HG02870 (cell line): ENCODE data around the gene KRTAP3-3.

ENCODE experiments used
- ATAC-seq: cut with Tn5 transposase; IDR thresholded peaks from one replicate; pipeline ENCODE4 v1.9.1; 2021; ENCODE audit warnings: mild to moderate bottlenecking, moderate library complexity; ENCODE audit not compliant: unreplicated experiment

KRTAP3-3 gene

DNA sequence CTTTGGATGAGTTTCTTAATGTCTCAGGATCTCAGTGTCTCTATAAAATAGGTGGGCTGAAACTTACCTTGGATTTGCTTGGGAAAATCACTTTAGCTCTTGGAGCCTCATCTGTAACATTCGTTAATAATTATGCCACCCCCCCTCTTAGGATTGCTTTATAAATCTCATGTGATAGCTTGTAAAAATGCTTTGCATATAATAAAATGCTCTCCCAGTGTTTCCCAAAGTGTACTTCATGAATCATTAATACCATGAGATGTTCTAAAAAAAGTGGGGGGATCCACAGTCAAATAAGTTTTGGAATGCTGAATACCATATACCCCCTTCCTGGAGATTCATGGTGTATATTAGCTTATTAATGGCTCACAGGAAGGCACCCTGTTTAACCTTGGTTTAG lies 32.4 kb downstream of the KRTAP3-3 start:
- ATAC-seq = no peak

DNA sequence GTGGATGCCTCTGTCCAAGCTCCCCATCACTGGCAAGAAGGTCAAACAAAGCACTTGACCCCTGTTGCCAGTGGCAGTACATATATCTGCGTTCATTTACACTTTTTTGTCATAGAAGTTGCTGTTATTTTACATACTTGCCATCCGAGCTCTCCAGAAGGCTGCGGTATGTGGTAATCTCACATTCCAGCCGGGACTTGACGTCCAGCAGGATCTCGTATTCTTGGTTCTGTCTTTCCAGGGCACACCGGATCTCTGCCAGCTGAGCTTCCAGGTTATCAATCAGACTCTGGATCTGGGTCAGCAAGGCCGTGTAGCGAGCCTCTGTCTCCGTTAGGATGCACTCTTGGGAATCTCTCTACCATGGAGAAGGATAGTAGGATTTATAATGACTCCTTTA lies 33.8 kb downstream of the KRTAP3-3 start:
- ATAC-seq = no peak

DNA sequence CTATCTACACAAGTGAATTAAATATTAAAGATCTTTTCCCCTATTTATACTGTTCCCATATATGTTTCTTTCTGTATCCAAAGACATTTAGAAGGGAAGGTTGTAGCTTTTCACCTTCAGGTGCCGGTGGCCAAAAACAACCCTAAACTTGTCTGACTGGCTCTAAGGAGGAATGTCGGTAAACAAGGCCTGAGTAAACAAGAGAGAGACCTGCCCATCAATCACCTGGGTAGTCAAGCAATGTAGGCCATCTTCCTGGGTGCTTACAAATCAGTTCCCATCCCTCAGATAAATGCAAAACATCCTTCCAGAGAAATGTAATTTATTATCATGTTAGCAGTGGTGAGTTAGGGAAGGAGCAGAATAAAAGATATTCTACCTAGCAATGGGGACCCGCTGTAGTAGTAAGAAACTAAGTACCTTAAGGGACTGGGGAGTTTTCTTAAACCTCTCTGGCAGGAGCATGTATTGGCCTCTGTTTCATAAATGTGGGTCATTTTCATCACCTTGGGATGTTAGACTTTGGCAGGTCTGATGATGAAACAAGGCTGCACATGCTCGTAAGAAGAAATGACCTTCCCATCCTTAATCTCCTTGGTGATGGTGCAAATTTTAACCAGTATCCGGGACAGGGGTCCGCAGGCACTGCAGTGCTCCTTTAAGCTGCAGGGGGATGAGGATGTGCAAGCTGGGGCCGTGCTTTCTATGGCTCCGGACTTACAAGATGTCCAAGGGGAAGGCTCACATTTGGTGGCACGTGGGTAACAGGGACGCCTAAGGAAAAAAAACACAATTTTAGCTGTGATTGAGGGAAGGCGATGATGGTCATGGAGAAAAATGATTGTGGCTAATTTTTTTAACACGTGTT lies 35.6 kb downstream of the KRTAP3-3 start:
- ATAC-seq = no peak

DNA sequence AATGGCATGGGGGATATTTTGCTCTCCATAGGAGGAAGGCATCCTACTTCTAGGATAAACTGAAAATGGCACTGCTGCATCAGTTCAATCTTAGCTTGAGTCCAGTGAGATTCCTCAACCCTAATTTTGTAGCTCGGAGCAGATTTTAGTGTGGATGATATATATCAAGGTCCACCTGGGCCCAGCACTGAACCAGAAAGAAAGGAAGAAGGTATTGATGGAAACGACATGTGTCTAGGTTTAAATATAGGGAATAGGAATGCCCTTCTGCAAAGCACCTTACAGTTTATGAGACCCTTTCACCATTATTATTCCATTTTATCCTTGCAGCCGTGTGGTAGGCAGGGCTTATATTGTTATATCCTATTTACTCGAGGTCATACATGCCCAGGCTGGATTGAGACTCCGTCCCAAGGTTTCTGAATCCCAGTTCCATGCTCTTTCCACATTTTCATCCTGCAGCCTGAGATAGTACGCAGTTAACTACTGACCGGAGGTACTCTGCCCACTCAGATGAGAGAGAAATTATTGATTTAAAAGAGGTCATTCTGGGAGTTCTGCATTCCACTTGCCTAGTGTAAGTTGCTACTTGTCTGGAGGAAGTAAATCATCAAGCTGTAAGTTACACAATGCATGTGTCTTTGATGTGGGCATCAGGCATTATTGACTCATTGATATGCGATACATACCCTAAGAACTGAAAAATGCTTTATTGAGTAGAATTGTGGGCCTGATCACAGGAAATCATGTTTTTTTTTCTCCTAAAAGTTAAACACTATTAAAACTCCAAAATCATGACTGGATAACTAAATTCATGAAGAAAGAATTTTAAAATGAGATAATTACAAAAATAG lies 37.3 kb downstream of the KRTAP3-3 start:
- no peak for ATAC-seq

DNA sequence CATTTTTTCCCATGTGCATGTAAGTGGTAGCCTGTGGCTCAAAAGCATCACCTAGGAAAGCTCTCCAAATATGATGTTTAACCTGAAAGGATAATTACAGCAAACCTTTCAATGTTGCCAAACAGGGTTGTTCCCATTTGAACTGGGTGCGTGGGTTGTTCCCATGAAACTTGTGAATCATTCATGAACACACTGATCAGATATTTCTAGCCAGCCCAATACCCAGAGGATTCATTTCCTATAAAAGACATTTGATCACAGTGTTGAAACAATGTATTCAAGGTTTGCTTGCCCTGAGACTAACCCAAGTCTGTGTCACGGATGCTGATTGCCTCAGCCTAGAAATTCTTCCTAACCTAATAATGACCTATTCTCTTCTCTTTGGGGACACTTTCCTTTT lies 40.1 kb downstream of the KRTAP3-3 start:
- ATAC-seq = no peak

- no peak for ATAC-seq
These were observed 41.3 kb downstream of the KRTAP3-3 start for GRCh38 chr17:40952661-40953060.

DNA sequence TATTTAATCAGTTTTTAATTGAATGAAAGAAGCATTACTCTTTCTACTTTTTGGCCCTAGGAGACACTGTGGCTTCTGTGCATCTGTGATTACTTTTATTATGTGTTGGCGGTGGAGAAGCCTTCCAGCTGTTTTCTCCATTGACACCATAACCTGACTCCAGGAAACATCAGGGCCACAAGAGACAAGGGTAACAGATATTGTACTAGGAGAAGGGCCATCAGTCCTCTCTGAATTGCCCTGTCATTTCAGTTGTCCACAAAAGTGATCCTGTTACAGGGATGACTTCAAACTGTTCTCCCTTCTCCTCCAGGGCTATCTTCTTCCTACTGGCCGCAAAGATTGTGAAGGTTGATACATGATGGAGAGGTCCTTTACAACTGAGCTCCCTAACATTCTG lies 41.8 kb downstream of the KRTAP3-3 start:
- no peak for ATAC-seq

DNA sequence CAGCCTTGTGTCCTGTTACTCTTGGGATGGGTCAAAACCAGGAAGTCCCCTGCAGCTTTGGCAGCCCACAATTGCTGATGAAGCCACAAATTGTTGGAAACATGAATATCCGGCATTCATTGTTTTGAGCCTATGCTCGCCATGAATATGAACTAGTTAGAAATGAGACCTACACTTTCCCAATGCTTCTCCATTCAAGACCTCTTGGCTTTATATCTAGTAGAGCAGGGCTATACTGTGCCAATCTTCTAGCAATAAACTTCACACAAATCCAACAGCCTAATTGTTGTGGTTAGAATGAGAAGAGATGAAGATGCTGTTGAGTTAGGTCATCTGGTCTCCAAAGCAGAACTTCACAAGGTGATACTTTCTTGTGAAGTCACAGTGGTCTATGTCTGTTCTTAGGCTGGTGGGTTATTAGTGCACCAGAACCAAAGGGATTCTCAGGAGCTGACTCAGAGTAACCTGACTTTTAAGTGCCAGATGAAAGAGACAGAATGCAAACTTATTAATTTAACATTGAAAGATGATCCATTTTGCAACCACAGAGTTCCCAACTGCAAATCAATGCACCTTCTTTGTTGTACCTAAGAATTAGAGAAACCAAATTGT lies 42.8 kb downstream of the KRTAP3-3 start:
- ATAC-seq = no peak

DNA sequence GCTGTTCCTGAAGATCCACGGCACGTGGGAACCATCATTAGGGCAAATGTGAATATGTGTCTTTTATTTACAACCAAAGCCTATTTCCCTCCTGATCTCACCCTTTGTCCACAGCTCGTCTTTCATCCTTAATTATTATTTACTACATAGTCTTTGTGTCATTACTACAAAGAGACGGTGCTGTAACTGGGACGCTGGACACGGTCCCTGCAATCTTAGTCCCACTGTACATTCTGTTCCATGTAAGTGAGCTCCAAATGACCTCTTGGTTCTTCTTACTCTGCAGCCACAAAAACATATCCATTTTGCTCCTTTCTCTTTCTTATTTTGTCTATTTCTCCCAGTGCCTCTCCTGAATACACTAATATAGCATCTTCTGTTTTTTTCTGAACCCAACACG lies 43.8 kb downstream of the KRTAP3-3 start:
- ATAC-seq = no peak

DNA sequence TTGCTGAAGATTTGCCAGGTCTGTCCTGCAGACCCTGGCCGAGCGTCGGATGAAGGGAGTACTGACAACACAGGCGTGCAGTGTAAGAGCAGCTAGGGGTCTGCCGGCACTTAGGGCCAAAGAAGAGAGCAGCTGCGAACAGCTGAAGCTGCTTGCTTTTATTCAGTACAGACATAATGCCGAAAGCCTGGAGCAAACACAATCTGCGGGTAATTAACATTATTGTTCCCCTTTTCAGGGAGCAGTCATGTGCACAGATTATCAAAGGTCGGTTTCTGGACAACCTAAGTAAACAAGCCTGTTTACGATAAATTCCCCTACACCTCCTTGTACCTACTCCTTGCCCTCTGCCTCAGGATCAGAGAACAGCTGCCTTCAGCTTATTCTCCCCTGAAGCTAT lies 44.5 kb downstream of the KRTAP3-3 start:
- no peak for ATAC-seq

- no peak for ATAC-seq
These were observed 46.0 kb downstream of the KRTAP3-3 start for GRCh38 chr17:40947929-40948328.

GRCh38 chr17:40945414-40945813 lies 48.5 kb downstream of the KRTAP3-3 start:
- no peak for ATAC-seq

GRCh38 chr17:40944531-40944930 lies 49.4 kb downstream of the KRTAP3-3 start:
- ATAC-seq = no peak
